Subcutaneous adipose tissue (tissue), 4 donors: ENCODE data around the gene CCDC171. TPM values are rescaled to one million over a fixed set of nuclear protein-coding genes. Genes with fewer than 3 reads are reported as not detected.

ENCODE experiments used
- CTCF ChIP-seq: fragments of 450-650 bp; IDR thresholded peaks from one replicate; pipeline ENCODE4 v1.5.1; 2016; ENCODE audit warnings: low read depth, mild to moderate bottlenecking, control low read depth, antibody characterized with exemption, moderate library complexity
- total RNA-seq, 4 donors: library from RNA; depleted of rRNA; stranded (reverse); fragments of >200 nt; gene quantifications; one replicate each; pipeline ENCODE4 v1.1.0, GENCODE V29; 2016

CCDC171 gene
- total RNA-seq, 4 donors from 2014 or later, result 2.9 to 3.8 (median 3.6) TPM

- TF ChIP-seq CTCF, result no peak
These were observed 173.1 kb downstream of the CCDC171 start for GRCh38 chr9:15725953-15726352.

GRCh38 chr9:15729507-15729906 is 176.7 kb downstream of the CCDC171 start:
- TF ChIP-seq CTCF, result no peak

- no peak for TF ChIP-seq CTCF
These were observed 182.4 kb downstream of the CCDC171 start for GRCh38 chr9:15735083-15735857.

- TF ChIP-seq CTCF, result no peak
These were observed 183.7 kb downstream of the CCDC171 start for GRCh38 chr9:15736569-15736968.

GRCh38 chr9:15738011-15738410 is 185.2 kb downstream of the CCDC171 start:
- TF ChIP-seq CTCF, result no peak

- TF ChIP-seq CTCF, result no peak
These were observed 188.2 kb downstream of the CCDC171 start for GRCh38 chr9:15741015-15741414.

- TF ChIP-seq CTCF, result no peak
These were observed 190.7 kb downstream of the CCDC171 start for GRCh38 chr9:15743512-15743911.
